C4-2B (cell line): Measurements from ENCODE around the gene ZNF296.
A peak's percentile ranks its signal among the peaks of the same experiment; 100 is the strongest.

Experiments
- H3K27ac ChIP-seq: fragments of 450-650 bp; 2 replicates; pipeline ENCODE4 v1.5.1; 2017
- ZFX ChIP-seq: fragments of 450-650 bp; IDR thresholded peaks from 2 replicates; pipeline ENCODE4 v1.6.1; 2017
- TF ChIP-seq, protein P1 (sequence below): fragments of 450-650 bp; conservative IDR thresholded peaks from 2 replicates; pipeline ENCODE4 v1.5.1; 2017; ENCODE audit warnings: mild to moderate bottlenecking

ZNF296 gene

DNA sequence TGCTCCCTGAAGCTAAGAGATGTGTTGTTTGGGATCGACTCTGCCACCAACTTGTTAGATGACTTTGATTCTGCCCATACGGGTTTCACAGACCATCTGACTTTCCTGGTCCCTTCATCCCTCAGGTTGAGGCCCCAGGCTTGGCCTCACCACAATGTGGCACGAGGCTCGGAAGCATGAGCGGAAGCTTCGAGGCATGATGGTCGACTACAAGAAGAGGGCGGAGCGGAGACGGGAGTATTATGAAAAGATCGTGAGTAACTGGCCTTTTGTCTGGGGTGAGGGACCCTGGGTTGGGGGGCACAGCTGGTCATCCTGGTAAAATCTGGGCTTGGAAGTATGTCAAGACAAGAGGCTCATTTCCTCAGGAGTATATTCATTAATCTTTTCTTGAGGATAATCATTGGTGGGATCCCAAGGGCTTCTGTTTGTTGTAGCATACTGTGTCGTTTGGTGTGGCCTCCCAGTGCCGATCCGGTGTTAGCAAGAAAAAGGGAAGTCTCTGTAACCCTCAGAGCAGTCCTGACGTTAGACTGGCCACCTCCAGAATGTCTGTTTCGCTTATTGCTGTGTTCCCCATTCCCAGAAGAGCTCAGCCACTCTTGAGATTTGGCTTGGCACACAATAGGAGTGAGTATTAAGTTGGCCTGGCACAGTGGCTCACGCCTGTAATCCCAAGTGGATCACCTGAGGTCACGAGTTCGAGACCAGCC is 36.1 kb downstream of the ZNF296 start:
- TF ChIP-seq ZFX, result no peak
- TF ChIP-seq, protein P1, sequence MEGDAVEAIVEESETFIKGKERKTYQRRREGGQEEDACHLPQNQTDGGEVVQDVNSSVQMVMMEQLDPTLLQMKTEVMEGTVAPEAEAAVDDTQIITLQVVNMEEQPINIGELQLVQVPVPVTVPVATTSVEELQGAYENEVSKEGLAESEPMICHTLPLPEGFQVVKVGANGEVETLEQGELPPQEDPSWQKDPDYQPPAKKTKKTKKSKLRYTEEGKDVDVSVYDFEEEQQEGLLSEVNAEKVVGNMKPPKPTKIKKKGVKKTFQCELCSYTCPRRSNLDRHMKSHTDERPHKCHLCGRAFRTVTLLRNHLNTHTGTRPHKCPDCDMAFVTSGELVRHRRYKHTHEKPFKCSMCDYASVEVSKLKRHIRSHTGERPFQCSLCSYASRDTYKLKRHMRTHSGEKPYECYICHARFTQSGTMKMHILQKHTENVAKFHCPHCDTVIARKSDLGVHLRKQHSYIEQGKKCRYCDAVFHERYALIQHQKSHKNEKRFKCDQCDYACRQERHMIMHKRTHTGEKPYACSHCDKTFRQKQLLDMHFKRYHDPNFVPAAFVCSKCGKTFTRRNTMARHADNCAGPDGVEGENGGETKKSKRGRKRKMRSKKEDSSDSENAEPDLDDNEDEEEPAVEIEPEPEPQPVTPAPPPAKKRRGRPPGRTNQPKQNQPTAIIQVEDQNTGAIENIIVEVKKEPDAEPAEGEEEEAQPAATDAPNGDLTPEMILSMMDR, result no peak
- peak overlapping the region; percentile 81 for H3K27ac ChIP-seq

DNA sequence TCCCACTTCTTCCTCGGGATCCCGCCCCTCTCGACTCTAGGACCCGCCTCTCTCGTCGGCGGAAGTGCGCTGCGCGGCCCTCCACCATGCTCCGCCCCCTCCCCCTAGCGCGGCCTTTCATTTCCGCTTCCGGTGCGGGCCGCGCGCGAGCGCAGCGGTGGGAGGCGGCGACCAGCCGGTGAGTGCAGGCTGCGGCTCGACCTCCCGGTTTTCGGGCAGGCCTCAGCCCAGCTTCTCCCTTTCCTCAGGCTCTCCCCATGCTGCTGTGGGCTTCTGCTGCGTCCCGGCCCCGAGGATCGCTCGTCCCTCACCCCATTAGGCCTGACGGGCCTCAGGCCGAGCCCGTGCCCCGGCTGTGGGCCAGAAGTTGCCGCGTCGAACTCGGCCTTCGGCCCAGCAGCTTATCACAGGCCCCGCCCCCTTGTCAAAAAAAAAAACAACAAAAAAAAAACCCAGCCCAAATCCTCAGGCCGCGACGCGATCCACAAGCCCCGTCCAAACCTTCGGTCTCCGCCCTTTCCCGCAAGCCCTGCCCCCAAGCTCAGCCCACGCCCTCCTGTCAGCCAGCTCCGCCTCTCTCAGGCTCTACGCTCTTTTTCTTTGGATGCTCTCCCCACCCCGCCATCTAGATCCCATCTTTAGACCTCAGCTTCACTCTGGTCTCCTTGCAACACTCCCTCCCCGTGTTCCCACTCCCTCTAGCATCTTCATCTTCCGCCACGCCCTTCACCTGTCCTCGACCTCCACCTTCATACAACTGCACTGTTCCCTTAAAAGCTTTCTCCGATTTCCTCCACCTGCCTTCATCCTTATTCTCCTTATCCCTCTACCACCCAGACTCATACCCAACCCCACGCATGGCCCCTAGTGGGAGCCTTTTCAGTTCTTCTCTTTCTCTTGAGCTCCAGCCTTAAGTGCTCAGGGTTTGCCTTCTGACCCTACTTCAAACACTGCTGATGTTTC is 37.1 kb downstream of the ZNF296 start, which contains the start of gene CLASRP:
CLASRP (plus strand) TSS at position 115 of the 963 bp plus-strand sequence. CDS start 1,168 bp downstream, outside the sequence.
- peak within 1 kb of the TSS; percentile 81 for H3K27ac ChIP-seq

DNA sequence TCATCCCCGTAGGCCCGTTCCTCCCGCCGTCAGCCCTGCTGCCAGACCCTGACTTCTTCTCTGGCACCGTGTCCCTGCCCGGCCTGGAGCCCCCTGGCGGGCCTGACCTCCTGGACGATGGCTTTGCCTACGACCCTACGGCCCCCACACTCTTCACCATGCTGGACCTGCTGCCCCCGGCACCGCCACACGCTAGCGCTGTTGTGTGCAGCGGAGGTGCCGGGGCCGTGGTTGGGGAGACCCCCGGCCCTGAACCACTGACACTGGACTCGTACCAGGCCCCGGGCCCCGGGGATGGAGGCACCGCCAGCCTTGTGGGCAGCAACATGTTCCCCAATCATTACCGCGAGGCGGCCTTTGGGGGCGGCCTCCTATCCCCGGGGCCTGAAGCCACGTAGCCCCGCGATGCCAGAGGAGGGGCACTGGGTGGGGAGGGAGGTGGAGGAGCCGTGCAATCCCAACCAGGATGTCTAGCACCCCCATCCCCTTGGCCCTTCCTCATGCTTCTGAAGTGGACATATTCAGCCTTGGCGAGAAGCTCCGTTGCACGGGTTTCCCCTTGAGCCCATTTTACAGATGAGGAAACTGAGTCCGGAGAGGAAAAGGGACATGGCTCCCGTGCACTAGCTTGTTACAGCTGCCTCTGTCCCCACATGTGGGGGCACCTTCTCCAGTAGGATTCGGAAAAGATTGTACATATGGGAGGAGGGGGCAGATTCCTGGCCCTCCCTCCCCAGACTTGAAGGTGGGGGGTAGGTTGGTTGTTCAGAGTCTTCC is 38.7 kb downstream of the ZNF296 start:
- TF ChIP-seq, protein P1, result no peak
- no peak for TF ChIP-seq ZFX
- no peak overlapping the region for H3K27ac ChIP-seq

More for the DNA sequence above, 37.1 kb downstream of the ZNF296 start, which contains the start of gene CLASRP:
- TF ChIP-seq, protein P1, result no peak
- TF ChIP-seq ZFX, result peak; percentile 75; the same call in 1 of the 2 replicates

DNA sequence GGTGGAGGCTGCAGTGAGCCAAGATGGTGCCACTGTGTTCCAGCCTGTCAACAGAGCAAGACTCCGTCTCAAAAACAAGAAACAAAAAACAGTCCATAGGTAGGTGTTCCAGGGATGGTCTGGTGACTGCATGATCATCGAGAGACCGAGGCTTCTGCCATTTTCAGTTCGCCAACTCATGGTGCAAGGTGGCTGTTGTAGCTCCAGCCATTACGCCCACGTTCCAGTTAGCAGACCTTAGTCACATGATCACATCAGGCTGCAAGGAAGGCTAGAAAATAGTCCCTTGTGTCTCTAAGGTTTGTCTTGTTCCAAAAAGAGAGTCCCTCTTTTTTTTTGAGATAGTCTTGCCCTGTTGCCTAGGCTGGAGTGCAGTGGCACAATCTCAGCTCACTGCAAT is 40.5 kb downstream of the ZNF296 start:
- no peak overlapping the region for H3K27ac ChIP-seq
- TF ChIP-seq ZFX, result no peak
- TF ChIP-seq, protein P1, result no peak

DNA sequence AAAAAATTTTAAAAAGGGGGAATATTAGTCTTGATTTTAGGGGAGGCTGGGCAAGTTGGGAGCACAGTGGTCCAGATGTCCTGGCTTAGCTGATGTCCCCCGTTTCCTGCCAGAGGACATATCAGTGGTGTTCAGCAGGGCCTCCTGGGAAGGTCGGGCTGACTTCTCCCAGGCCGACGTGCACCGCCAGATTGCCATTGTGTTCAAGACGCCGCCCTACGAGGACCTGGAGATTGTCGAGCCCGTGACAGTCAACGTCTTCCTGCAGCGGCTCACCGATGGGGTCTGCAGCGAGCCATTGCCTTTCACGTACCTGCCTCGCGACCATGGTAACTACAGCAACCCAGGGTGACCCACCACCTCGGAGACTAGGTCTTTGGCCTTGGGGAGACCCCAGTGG is 43.9 kb downstream of the ZNF296 start:
- no peak overlapping the region for H3K27ac ChIP-seq
- TF ChIP-seq ZFX, result no peak
- TF ChIP-seq, protein P1, result no peak

DNA sequence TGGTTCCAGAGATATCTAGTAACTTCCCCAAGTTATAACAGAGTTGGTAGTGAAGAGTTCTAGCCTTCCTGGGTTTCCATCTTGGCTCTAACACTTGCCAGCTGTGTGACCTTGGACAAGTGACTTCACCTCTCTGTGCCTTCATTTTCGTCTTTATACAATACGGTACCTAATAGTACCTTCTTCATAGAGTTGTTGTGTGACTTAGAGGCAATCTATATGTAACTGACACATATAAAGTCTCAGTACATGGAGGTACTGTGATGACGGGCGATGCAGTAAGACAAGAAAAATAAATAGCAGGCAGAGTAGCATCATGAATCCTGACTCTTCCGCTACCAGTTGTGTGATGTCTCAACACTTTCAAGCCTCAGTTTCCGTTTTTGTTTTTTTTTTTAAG is 45.5 kb downstream of the ZNF296 start:
- no peak overlapping the region for H3K27ac ChIP-seq
- no peak for TF ChIP-seq ZFX
- TF ChIP-seq, protein P1, result no peak
